Choroid plexus epithelial cell (primary cell): Measurements from ENCODE around the gene RNASE4.
A peak's percentile ranks its signal among the peaks of the same experiment; 100 is the strongest.
"Not testable (repeated sequence)": the region's sequence is repeated elsewhere in the genome, so short reads cannot be mapped to it uniquely, and the experiment has no call there.

Experiments used
- DNase-seq: peaks from one replicate; pipeline ENCODE4 v3.0.0-alpha.2; 2010; ENCODE audit warnings: low read depth
- H3K4me3 ChIP-seq: 2 replicates; pipeline ENCODE4 v1.5.1; 2011; ENCODE audit warnings: low read depth, mild to moderate bottlenecking, control low read depth, low read length, moderate library complexity
- CTCF ChIP-seq: conservative IDR thresholded peaks from 2 replicates; pipeline ENCODE4 v1.5.1; 2011; ENCODE audit warnings: low read depth, mild to moderate bottlenecking, control low read depth, inconsistent platforms, low read length, moderate library complexity

The RNASE4 gene

GRCh38 chr14:20683891-20684661 is at the start of gene RNASE4:
RNASE4 (plus strand) TSS chr14:20684560; CDS start chr14:20699372, 14,812 bp downstream.
- peak; percentile 92 for DNase-seq
- peak within 1 kb of the TSS; percentile 88 for H3K4me3 ChIP-seq
- TF ChIP-seq CTCF = no peak

DNA sequence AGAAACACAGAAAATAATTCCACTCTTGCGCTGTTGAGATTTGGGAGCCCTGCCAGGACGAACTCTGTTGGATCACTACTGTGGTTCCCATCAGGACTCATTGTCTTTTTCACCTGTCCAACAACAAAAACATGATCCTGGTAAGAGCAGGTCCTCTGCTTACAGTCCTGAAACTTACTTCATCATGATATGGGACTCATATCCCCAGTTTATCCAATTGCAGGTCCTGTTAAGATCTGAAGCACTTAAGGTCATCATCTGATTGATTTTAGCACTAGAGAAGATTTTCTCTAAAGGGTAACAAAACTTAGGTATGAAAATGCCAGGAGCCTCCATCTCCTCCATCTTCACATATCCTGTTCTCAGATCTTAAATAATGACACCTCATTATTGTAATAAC is 42.8 kb upstream of the RNASE4 start, which contains the start of gene OR6S1:
Gene OR6S1, minus strand, starts transcription at position 101 of the 400 bp plus-strand sequence. Its CDS starts 0 bp downstream, at position 101.
- no peak for DNase-seq
- no peak within 1 kb of the TSS for H3K4me3 ChIP-seq

DNA sequence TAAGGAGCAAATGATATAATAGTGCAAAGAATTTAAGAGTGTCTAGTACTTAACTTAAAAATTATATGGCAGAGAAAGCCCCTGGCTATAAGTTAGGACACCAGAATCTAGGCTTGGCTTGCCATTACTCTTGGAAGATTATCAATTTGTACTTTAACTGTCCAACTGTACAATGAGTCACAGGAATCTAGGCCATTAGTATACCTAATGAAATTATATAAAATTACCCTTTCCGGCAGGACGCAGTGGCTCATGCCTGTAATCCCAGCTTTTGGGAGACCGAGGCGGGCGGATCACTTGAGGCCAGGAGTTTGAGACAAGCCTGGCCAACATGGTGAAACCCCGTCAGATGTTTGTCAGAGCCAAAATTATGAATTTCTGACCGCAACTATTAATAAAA is 42.2 kb upstream of the RNASE4 start:
- DNase-seq = no peak
- no peak for TF ChIP-seq CTCF
- H3K4me3 ChIP-seq = no peak overlapping the region

More for the DNA sequence above, 42.8 kb upstream of the RNASE4 start, which contains the start of gene OR6S1:
- TF ChIP-seq CTCF = no peak

GRCh38 chr14:20642755-20643154 is 41.6 kb upstream of the RNASE4 start:
- DNase-seq, H3K4me3 ChIP-seq: not testable (repeated sequence)

GRCh38 chr14:20644520-20644919 is 39.8 kb upstream of the RNASE4 start:
- no peak for DNase-seq
- no peak for TF ChIP-seq CTCF
- H3K4me3 ChIP-seq = no peak overlapping the region

- DNase-seq = no peak
- TF ChIP-seq CTCF = no peak
- no peak overlapping the region for H3K4me3 ChIP-seq
Observed at GRCh38 chr14:20645481-20645880, 38.9 kb upstream of the RNASE4 start.

GRCh38 chr14:20652996-20653975 is 31.1 kb upstream of the RNASE4 start:
- DNase-seq = peak; percentile 62
- no peak overlapping the region for H3K4me3 ChIP-seq
- TF ChIP-seq CTCF = no peak
